Esophagus squamous epithelium (tissue), 5 donors: Measurements from ENCODE around the gene IGF1. TPM values are rescaled to one million over a fixed set of nuclear protein-coding genes. Genes with fewer than 3 reads are reported as not detected.
"Not testable (repeated sequence)": the region's sequence is repeated elsewhere in the genome, so short reads cannot be mapped to it uniquely, and the experiment has no call there.

Source experiments
- DNase-seq: peaks from one replicate; lab custom pipeline; 2025; lab: John Stamatoyannopoulos, UW
- H3K27ac ChIP-seq, 4 donors: fragments of 200-600 bp; sonication (generic); one replicate each; pipeline ENCODE4 v1.5.1; 2016 to 2019; ENCODE audit warnings: mild to moderate bottlenecking in 1 of 4
- H3K27me3 ChIP-seq, 4 donors: fragments of 200-600 bp; sonication (generic); 1 replicate in 3 of 4; 2 replicates in 1 of 4; pipeline versions ENCODE4 v1.5.1 to v1.6.0; 2017 to 2021; ENCODE audit warnings: antibody characterized with exemption in 1 of 4
- H3K36me3 ChIP-seq, 3 donors: fragments of 200-600 bp; sonication (generic); one replicate each; pipeline ENCODE4 v1.5.1; 2016 to 2019
- H3K4me1 ChIP-seq, 3 donors: fragments of 200-600 bp; sonication (generic); one replicate each; pipeline ENCODE4 v1.5.1; 2017 to 2019
- H3K4me3 ChIP-seq, 4 donors: fragments of 200-600 bp; sonication (generic); 1 replicate in 3 of 4; 2 replicates in 1 of 4; pipeline ENCODE4 v1.5.1; 2016 to 2019; ENCODE audit warnings: mild to moderate bottlenecking in 2 of 4, moderate library complexity in 1 of 4
- H3K9me3 ChIP-seq, 3 donors: fragments of 200-600 bp; sonication (generic); one replicate each; pipeline ENCODE4 v1.5.1; 2016 to 2019
- CTCF ChIP-seq, 6 experiments: fragments of 450-650 bp in 4 of 6; fragments of 200-600 bp in 2 of 6; sonication (generic) in 2 of 6; IDR thresholded peaks; one replicate each; pipeline ENCODE4 v1.5.1; 2016 to 2019; ENCODE audit warnings: antibody characterized with exemption in 6 of 6, mild to moderate bottlenecking in 4 of 6, moderate library complexity in 4 of 6
- POLR2A ChIP-seq, 4 donors: fragments of 450-650 bp; IDR thresholded peaks; one replicate each; pipeline ENCODE4 v1.6.1; 2017; ENCODE audit warnings: antibody characterized with exemption in 4 of 4, mild to moderate bottlenecking in 4 of 4, moderate library complexity in 3 of 4
- WGBS, 2 donors: methylation state at CpG; one replicate each; pipeline ENCODE4 v1.1.5; 2018; 5-methylcytosine and 5-hydroxymethylcytosine counted together
- intact Hi-C: fragments of 100-400 bp; cut with DNase I; formaldehyde crosslinking; loops from one replicate; pipeline ENCODE4 v1.15.0; 2022
- total RNA-seq, 4 donors: library from RNA; depleted of rRNA; stranded (reverse); fragments of >200 nt; gene quantifications; one replicate each; pipeline ENCODE4 v1.1.0, GENCODE V29; 2016
- donor health status: DM: yes; HTN: yes; CAD: no.

Gene IGF1
- total RNA-seq, 4 donors from 2014 or later, result 0.23 to 36.3 (median 5.6) TPM

- Histone ChIP-seq H3K4me3 (no peak overlapping the region), H3K27me3 (no peaks in the 10 kb centered on the region), H3K36me3 (no peaks in the 10 kb centered on the region), H3K27ac (no peak overlapping the region), H3K4me1 (peaks cover 0 to 12% (median 0%) of the 10 kb centered on the region in 3 donors), H3K9me3 (no peaks in the 10 kb centered on the region)
- intact Hi-C loops, result no loop called here
- no peak for DNase-seq
- no peak for TF ChIP-seq POLR2A (IDR thresholded peaks at IDR 0.05)
- TF ChIP-seq CTCF (IDR thresholded peaks at IDR 0.05), result no peak
- WGBS, 2 donors, result 84 to 92% methylated on average over 2 of the region's 2 CpGs
Observed at GRCh38 chr12:102452605-102453004, 27.8 kb downstream of the IGF1 start.

- H3K27ac ChIP-seq, intact Hi-C loops, H3K9me3 ChIP-seq, H3K27me3 ChIP-seq, H3K36me3 ChIP-seq, H3K4me3 ChIP-seq, H3K4me1 ChIP-seq, DNase-seq: not testable (repeated sequence)
- 85 to 89% methylated on average over 2 to 3 of the region's 3 CpGs for whole genome bisulfite sequencing, 2 donors
Observed at GRCh38 chr12:102449018-102449417, 31.3 kb downstream of the IGF1 start.

- H3K4me1 ChIP-seq, H3K36me3 ChIP-seq, H3K9me3 ChIP-seq, H3K27ac ChIP-seq, H3K4me3 ChIP-seq, intact Hi-C loops, H3K27me3 ChIP-seq, DNase-seq: not testable (repeated sequence)
- WGBS, 2 donors, result 64 to 74% methylated on average over 3 of the region's 3 CpGs
Observed at GRCh38 chr12:102447426-102447825, 32.9 kb downstream of the IGF1 start.

GRCh38 chr12:102444707-102445106 lies 35.7 kb downstream of the IGF1 start:
- WGBS, 2 donors, result 72 to 78% methylated on average over 7 of the region's 7 CpGs
- no peak for TF ChIP-seq POLR2A (IDR thresholded peaks at IDR 0.05)
- no peak for TF ChIP-seq CTCF (IDR thresholded peaks at IDR 0.05)
- H3K4me3 ChIP-seq, result no peak overlapping the region
- H3K9me3 ChIP-seq, result no peaks in the 10 kb centered on the region
- H3K27ac ChIP-seq, result no peak overlapping the region
- no peaks in the 10 kb centered on the region for H3K36me3 ChIP-seq
- no peak for DNase-seq
- H3K4me1 ChIP-seq, result peaks cover 0 to 4% (median 0%) of the 10 kb centered on the region in 3 donors
- no peaks in the 10 kb centered on the region for H3K27me3 ChIP-seq
- intact Hi-C loops, result no loop called here

- Histone ChIP-seq H3K9me3 (no peaks in the 10 kb centered on the region), H3K27ac (no peak overlapping the region), H3K4me1 (peaks cover 0 to 5% (median 0%) of the 10 kb centered on the region in 3 donors), H3K4me3 (no peak overlapping the region), H3K36me3 (no peaks in the 10 kb centered on the region), H3K27me3 (no peaks in the 10 kb centered on the region)
- intact Hi-C loops, result no loop called here
- 89 to 95% methylated on average over 3 of the region's 3 CpGs for WGBS, 2 donors
- TF ChIP-seq CTCF (IDR thresholded peaks at IDR 0.05) (no peak), POLR2A (IDR thresholded peaks at IDR 0.05) (no peak)
- DNase-seq, result no peak
Observed at GRCh38 chr12:102444093-102444492, 36.3 kb downstream of the IGF1 start.

- DNase-seq, result no peak
- Histone ChIP-seq H3K27me3 (no peaks in the 10 kb centered on the region), H3K27ac (no peak overlapping the region), H3K36me3 (no peaks in the 10 kb centered on the region), H3K4me1 (peaks cover 0 to 5% (median 0%) of the 10 kb centered on the region in 3 donors), H3K9me3 (no peaks in the 10 kb centered on the region), H3K4me3 (no peak overlapping the region)
- 75% methylated on average over 1 of the region's 1 CpG; no CpG with 5 or more reads in 1 of the 2 donors for WGBS, 2 donors
- no peak for TF ChIP-seq CTCF (IDR thresholded peaks at IDR 0.05)
- TF ChIP-seq POLR2A (IDR thresholded peaks at IDR 0.05), result no peak
- intact Hi-C loops, result no loop called here
Observed at GRCh38 chr12:102441077-102441596, 39.2 kb downstream of the IGF1 start.
